Calu3 (cell line): ENCODE measurements around the gene KRTAP20-4. TPM values are rescaled to one million over a fixed set of nuclear protein-coding genes. Genes with fewer than 3 reads are reported as not detected.

ENCODE experiments used
- BruUV-seq: library from RNA; stranded (reverse); fragments of 400-500 nt; replicated peaks from 2 replicates; lab custom pipeline; 2021; lab: Mats Ljungman, UMichigan
- CTCF ChIA-PET: fragments of 300-600 bp; sonication (Branson Sonifier 250); formaldehyde crosslinking; loops from one replicate; lab custom pipeline; 2022; ENCODE audit warnings: antibody characterized with exemption; lab: Charles Lee
- DNase-seq: peaks from one replicate; pipeline ENCODE4 v3.0.0; 2022
- H3K27ac Mint-ChIP-seq: one replicate; pipeline ENCODE4 v1.8.0; 2022; ENCODE audit warnings: mixed read lengths; ENCODE audit not compliant: unreplicated experiment
- H3K27me3 Mint-ChIP-seq: one replicate; pipeline ENCODE4 v1.8.0; 2022; ENCODE audit warnings: mixed read lengths; ENCODE audit not compliant: unreplicated experiment
- H3K36me3 Mint-ChIP-seq: one replicate; pipeline ENCODE4 v1.8.0; 2022; ENCODE audit warnings: mild to moderate bottlenecking, moderate library complexity, mixed read lengths; ENCODE audit not compliant: insufficient read depth, unreplicated experiment
- H3K4me1 Mint-ChIP-seq: one replicate; pipeline ENCODE4 v1.8.0; 2022; ENCODE audit warnings: mild to moderate bottlenecking, low read depth, mixed read lengths; ENCODE audit not compliant: unreplicated experiment
- H3K4me3 Mint-ChIP-seq: one replicate; pipeline ENCODE4 v1.8.0; 2022; ENCODE audit warnings: mild to moderate bottlenecking, low read depth, moderate library complexity, mixed read lengths; ENCODE audit not compliant: unreplicated experiment
- H3K9me3 Mint-ChIP-seq: one replicate; pipeline ENCODE4 v1.8.0; 2022; ENCODE audit warnings: low read depth, mixed read lengths; ENCODE audit not compliant: unreplicated experiment
- intact Hi-C: fragments of 100-400 bp; cut with micrococcal nuclease; formaldehyde crosslinking; loops from one replicate; pipeline ENCODE4 v1.10.0; 2022; ENCODE audit not compliant: unreplicated experiment
- total RNA-seq: library from RNA; stranded (reverse); gene quantifications from 2 replicates; pipeline ENCODE4 v1.2.3, GENCODE V29; 2022
- TF ChIP-seq, protein P1 (sequence below): fragments of 200-600 bp; IDR thresholded peaks from one replicate; pipeline ENCODE4 v1.8.0; 2022; ENCODE audit warnings: antibody characterized with exemption; ENCODE audit not compliant: unreplicated experiment

KRTAP20-4 gene
- total RNA-seq, 1 experiment from 2014 or later, result not detected

DNA sequence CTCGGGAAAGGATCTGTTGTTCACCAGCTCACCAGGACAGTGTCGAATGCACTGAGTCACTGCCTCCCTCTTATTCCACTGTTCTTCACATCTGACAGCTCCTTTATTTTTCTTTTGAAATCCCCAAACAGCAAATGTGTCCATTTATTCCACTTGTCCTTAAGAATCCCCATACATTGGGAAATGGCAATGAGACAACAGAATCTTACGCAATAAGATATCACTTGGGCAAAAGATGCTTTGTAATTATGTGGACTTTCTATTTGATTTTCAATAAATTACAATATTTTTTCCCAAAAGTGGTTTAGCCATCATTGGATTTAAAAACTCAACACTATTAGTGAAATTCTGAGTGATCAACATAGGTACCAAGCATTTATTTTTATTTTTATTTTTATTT lies 18.3 kb downstream of the KRTAP20-4 start:
- intact Hi-C loops, result no loop called here
- Mint-ChIP-seq H3K9me3 (peaks cover 7% of the 10 kb centered on the region), H3K27me3 (no peaks in the 10 kb centered on the region), H3K27ac (no peak overlapping the region), H3K36me3 (no peaks in the 10 kb centered on the region), H3K4me1 (no peaks in the 10 kb centered on the region), H3K4me3 (no peak overlapping the region)
- no TSS peak for BruUV-seq
- CTCF ChIA-PET, result no interaction called here
- DNase-seq, result no peak
- TF ChIP-seq, protein P1, sequence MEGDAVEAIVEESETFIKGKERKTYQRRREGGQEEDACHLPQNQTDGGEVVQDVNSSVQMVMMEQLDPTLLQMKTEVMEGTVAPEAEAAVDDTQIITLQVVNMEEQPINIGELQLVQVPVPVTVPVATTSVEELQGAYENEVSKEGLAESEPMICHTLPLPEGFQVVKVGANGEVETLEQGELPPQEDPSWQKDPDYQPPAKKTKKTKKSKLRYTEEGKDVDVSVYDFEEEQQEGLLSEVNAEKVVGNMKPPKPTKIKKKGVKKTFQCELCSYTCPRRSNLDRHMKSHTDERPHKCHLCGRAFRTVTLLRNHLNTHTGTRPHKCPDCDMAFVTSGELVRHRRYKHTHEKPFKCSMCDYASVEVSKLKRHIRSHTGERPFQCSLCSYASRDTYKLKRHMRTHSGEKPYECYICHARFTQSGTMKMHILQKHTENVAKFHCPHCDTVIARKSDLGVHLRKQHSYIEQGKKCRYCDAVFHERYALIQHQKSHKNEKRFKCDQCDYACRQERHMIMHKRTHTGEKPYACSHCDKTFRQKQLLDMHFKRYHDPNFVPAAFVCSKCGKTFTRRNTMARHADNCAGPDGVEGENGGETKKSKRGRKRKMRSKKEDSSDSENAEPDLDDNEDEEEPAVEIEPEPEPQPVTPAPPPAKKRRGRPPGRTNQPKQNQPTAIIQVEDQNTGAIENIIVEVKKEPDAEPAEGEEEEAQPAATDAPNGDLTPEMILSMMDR, result no peak

DNA sequence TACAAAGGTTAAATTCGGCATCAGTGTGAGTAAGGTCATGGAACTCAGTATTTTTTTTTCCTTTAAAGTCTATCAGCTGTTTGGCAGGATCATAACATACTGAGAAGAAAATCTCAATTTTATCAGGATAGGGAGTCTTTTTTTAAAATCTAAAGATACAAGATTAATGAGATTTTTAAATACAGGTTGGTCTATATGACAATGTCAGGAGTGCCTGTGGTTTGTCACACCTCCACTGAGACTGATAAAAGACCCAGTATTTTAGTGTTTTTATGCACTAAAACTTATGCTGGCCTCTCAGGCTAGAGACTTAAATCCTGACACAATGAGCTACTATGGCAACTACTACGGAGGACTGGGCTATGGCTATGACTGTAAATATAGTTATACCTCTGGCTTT lies 22.1 kb downstream of the KRTAP20-4 start, which contains the start of gene KRTAP20-3:
Gene KRTAP20-3, plus strand, starts transcription at position 301 of the 400 bp plus-strand sequence.
- intact Hi-C loops, result no loop called here
- no peaks in the 10 kb centered on the region for H3K36me3 Mint-ChIP-seq

DNA sequence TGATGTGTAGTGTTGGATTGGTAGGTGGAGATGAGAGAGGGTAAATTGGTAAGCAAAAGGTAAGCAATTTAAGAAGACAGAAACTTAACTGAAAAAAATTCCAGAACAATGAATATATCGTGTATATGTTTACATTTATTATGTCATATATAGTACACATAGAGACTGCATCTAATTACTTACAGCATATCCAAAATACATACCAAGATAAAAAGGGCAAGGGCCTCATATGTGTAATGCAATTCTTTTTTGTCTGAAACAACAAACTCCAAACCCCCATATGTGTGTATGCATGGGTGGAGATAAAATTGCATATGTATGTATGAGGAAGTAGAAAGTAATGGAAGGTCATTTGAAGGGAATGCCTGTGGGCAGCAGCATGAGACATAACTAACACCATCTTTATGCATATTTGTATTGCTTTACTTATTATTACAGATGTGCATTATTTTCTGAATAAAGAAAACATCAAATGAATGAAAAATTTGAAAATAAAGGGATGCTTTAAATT lies 26.5 kb downstream of the KRTAP20-4 start:
- H3K9me3 Mint-ChIP-seq, result peaks cover 15% of the 10 kb centered on the region
- H3K27ac Mint-ChIP-seq, result no peak overlapping the region
- CTCF ChIA-PET, result no interaction called here
- intact Hi-C loops, result no loop called here
- TF ChIP-seq, protein P1, result no peak
- H3K36me3 Mint-ChIP-seq, result no peaks in the 10 kb centered on the region
- no peaks in the 10 kb centered on the region for H3K27me3 Mint-ChIP-seq
- BruUV-seq, result no TSS peak
- DNase-seq, result no peak
- no peaks in the 10 kb centered on the region for H3K4me1 Mint-ChIP-seq
- H3K4me3 Mint-ChIP-seq, result no peak overlapping the region

More for the DNA sequence above, 22.1 kb downstream of the KRTAP20-4 start, which contains the start of gene KRTAP20-3:
- Mint-ChIP-seq H3K27ac (no peak within 1 kb of the TSS), H3K4me3 (no peak within 1 kb of the TSS), H3K27me3 (no peaks in the 10 kb centered on the region), H3K4me1 (no peaks in the 10 kb centered on the region), H3K9me3 (peaks cover 13% of the 10 kb centered on the region)
- CTCF ChIA-PET, result no interaction called here
- TF ChIP-seq, protein P1, result no peak
- BruUV-seq, result no TSS peak
- DNase-seq, result no peak

DNA sequence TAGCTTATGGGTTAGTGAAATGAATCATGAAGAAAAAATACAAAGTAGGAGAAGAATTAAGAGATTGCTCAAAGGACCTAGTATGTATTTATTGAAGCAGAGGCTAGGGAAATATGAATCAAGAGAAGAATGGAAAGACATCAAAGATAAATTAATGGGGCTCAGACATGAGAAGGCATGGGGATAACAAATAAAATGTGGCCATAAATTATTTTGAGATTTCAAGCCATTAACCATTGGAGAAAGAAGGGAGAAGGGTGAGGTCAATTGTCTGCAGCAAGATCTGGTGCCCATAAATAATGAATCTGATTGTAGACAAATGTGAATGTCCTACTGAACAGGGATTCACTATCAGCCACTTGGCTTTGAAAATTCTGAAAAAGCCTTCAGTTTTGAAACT lies 32.5 kb downstream of the KRTAP20-4 start:
- CTCF ChIA-PET, result no interaction called here
- no peaks in the 10 kb centered on the region for H3K4me1 Mint-ChIP-seq
- no peak overlapping the region for H3K27ac Mint-ChIP-seq
- no peak overlapping the region for H3K4me3 Mint-ChIP-seq
- no peaks in the 10 kb centered on the region for H3K36me3 Mint-ChIP-seq
- BruUV-seq, result no TSS peak
- intact Hi-C loops, result no loop called here
- peaks cover 14% of the 10 kb centered on the region for H3K9me3 Mint-ChIP-seq
- DNase-seq, result no peak
- H3K27me3 Mint-ChIP-seq, result no peaks in the 10 kb centered on the region
- TF ChIP-seq, protein P1, result no peak
